ENCODE results near the gene NDUFC1.
"Not testable (repeated sequence)": the region's sequence is repeated elsewhere in the genome, so short reads cannot be mapped to it uniquely, and the experiment has no call there.

NDUFC1 gene

DNA sequence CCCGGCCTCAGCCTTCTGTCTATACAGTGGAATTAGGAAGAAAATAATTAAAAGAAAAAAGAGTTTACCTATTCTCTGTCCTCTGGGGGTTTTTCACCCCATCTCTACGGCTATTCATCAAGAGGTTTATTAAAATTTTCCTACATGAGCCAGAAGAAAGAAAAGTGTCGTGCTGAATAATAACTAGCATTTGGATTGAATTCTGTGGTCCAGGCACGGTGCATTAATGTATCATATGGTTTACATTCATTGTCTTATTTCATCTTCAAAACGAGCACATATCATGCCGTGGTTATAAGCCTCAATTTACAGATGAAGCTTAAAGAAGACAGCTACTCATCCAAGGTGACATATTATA is 6.4 kb downstream of the NDUFC1 start:
- no peak for DNase-seq

DNA sequence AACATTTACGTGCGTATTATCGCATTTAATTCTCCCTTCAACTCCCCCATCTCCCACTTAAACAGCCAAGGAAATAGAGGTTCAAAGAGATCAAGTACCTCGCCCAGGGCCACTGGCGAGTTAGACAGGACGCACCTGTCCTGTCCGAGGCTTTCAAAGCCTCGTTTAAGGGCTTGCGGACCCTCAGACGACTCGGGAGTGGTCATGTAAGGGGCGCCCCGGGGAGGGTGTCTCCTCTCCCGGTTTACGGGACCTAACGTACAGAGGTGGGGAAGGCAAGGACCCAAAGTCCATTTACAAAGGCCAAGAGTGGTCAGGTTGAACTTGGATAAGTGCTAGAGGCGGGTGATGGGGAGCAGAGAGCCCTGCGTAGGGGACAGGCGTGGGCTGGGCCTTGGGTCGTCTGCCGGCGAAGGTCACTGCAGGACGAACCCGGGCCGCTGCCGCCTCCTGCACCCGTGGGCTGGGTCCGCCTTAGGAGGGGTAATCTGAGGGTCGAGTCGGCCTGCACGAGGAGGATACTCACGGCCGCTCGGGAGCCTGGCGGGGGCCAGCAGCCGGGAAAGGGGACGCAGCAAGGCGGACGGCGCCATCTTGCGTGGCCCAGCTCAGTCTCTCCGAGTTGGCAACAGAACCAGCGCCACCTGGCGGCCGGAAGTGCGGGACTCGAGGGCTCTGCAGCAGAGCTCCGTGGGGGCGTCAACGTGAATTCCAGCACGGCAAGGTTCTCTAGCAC is 6.9 kb downstream of the NDUFC1 start:
- DNase-seq, result peak; percentile 65 to 78

DNA sequence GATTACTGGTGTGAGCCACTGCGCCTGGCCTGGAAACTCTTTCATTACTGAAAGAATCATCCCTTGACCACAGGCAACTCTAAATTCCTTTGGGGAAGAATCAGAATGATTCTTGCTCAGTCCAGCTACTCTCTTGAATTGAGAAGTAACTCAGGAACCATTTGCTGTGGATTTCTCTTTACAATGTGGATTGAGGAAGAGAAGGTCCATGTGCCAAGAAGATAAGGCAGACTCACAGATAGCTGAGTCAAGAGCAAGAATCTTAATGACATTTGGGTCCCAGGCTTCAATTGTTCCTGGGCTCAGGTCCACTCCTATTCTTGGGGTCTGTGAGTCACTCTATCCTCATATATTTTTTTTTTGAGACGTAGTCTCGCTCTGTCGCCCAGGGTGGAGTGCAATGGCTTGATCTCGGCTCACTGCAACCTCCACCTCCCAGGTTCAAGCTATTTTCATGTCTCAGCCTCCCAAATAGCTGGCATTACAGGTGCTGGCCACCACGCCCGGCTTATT is 16.0 kb downstream of the NDUFC1 start:
- DNase-seq, result no peak

DNA sequence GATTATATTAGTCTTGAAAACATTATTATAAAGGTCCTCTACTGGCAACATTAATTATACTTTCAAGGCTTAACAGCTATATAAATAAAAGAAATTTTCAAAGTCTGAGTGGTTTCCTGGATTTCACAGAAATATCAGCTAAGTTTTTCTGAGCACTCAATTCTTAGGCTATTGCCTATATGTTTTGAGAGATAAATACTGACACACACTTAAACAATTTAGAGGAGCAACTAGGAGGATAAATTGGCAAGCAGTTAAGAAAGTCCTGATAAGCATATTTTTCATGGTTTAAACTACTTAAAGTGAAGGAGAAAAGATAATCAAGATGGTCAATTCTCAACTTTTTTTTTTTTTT is 19.6 kb downstream of the NDUFC1 start:
- no peak for DNase-seq

DNA sequence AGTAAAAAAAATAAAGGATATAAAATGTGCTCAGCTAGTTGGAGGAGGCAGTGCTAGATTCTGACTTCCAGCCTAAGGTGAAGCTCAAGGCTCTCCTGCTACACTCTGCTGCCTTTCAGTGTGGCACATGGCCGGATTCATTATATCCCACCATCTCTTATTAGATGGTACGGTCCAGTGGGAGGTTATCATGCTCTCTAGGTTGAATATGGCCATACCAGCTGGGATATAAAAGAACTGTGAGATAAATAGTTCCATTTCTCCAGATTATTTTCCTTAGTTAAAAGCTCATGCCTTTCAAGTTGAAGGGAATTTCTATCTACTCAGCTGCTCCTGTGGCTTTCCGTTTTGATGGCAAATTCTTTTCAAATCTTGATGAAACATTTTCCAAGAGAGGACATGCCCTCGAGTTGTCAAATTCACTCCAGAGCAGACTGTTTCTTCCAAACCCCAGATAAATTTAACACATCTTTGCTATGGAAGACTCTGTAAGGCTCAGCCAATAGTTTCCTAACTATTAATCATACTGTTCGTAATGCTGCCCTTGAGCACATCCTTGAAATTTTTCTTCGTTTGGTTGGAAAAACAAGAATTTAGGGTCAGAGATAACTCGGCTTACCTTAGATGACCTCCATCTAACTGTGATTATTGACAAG is 20.1 kb downstream of the NDUFC1 start:
- no peak for DNase-seq

DNA sequence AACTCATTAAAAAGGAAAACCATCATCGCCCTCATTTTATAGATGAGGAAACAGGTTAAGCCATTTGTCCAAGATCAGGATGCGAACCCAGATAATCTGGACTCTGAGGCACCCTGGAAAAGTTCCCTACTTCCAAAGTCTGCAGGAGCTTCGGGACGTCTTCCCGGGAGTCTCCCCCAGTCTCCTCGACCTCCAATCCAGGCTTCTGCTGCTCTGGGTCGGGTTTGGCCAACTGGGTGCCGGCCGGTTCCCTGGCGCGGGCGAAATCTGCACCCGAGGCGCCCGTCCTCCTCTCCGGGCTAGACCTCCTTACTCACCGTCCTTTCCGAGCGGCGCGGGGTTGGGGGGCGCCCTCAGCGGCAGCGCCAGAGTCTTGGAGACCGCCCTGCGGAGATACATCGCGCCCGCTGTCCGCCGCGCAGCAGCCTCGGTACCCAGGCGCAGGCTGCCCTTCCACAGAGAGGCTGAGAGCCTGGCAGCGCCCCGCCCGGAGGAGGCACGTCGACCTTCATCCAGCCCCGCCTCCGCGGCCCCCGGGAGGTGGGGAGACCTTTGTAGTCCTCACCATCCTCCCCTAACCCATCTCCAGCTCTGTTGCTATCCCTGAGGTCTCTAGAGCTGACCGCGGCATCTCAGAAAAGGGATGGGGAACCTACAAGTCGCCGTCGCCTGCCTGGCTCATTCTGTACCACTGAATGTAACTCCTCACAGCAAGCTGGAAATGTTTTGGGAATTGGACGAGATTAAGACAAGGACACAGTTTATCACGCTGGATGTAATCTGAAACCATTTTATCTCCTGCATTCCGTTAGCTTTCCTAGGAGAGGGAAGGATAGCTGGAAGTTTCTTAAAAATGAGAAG is 22.3 kb downstream of the NDUFC1 start, which contains the start of gene MGARP:
Gene MGARP (minus strand): TSS at position 466 of the 861 bp plus-strand sequence. CDS start 67 bp downstream, at position 399.
- peak in 1 of 2 experiments; percentile 21 for DNase-seq

DNA sequence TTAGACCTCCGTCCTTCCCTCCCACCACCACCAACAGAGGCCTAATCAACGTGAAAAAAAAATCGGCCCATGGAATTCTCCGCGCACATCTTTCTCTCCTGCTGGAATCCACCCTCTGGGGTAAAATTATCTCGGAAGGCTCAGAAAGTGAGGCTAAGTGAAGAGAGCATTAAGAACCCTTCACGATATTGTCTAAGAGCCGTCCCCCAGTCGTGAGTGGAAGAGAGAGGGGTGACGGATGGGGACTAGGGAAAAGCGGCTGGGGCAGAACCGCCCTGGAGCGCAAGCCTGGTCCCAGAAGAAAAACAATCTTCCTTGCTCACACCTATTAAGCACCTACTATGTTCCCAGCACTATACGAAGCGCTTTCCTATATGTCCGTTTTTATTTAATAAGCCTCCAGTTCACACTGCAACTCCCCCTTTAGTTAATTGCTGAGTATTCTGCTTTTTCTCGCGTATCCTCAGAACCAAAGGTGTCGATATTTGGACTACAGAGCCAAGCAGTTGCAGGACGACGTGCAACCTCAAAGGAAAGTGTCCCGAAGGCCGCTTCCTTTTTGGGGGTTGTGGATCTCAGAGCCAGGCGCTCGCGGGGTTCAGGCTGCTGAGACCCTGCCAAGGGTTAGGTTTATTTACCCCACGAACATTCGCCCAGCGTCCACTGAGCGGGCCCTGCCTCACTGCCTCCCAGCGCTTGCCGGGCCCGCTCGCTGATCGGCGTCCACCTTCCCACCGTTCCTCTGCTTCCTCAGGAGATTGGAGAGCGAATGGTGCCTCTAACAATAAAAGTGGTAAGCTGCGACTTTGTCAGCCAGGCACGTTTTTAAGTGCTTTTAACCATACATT is 23.1 kb downstream of the NDUFC1 start:
- no peak for DNase-seq

DNA sequence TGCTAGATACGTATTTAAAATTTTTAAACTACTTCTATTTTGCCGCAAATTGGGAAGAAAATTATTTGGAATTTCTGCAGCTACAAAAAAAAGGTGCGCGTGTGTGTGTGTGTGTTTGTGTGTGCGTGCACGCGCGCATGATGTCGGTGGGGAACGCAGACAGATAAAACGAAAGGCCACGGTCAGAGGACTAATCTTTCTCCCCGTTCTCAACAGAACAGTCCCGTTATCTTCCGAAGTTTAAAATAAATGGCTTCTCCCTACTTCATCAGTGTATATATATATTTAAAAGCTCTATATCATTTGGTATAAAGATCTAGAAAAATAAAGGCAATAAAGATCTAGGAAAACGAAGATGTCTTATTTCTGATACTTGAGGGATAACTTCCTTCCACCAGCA is 23.8 kb downstream of the NDUFC1 start:
- DNase-seq, result no peak

DNA sequence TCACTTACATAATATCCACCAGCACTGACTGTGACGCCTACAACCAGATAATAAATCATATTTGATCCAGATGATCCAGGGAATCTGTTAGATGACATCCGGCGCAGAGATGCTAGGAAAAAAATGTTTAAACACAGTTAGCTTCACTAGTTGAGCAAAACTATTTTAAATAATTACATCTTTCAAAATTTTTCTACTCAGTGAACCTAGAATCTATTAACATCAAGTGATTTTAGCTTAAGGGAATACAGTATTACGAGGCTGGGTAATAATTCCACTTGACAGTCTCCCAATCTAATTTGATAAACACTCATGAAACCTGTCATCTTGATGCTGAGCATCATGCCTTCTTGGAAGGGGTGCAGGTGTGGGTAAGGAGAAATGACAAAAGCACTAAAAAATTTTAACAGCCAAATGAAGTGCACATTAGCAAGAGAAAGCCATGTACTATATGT is 27.0 kb downstream of the NDUFC1 start:
- DNase-seq, result no peak

DNA sequence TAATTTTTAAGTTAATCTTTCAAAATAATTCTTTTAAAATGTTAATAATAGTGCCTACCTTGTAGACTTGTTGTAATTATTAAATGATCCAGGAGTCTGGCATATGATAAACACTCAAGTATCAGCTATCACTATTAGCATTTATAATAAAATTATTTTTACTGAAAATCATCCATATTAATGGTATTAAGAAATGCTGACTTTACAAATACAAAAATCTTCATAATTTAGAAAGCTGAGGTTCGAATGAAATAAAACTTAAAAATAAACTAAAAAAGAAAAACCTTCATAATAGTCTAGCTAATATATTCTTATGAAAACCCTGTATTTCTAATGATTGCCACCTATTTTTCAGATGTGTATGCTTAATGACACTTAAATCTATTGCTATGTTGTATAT is 27.5 kb downstream of the NDUFC1 start:
- DNase-seq, result no peak

DNA sequence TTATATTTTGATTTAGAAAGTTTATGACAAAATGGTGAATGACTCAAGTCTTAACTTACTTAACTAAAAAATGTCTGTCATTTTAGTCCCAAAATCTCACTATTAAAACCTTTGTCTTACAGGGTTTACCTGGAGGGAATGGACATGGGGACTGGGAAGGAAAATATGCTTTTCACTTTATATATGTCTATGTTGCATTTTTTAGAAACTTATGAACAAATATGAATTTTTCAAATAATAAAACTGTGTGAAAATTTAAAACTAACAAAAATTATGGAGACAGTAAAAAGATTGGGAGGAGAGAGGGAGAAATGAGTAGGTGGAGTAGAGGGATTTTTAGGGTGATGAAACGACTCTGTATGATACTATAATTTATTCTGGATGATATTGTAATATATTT is 28.4 kb downstream of the NDUFC1 start:
- no peak for DNase-seq

DNA sequence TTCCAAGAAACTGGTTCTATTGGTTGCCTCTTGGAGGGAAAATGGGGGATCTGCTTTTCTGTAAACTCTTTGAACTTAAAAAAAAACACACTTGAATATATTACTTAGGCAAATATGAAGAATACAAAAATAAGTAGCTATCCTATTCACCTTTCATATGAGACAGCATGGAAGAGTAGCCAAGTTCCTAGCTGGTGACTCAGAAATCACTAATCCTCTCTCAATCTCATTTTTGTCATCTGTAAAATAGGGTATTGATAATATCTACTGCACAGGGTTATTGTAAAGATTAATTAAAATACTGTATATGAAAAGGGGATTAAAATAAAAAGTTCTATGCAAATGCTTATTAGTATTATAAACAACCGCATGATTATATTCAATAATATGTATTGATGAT is 35.0 kb downstream of the NDUFC1 start:
- DNase-seq, result no peak

DNA sequence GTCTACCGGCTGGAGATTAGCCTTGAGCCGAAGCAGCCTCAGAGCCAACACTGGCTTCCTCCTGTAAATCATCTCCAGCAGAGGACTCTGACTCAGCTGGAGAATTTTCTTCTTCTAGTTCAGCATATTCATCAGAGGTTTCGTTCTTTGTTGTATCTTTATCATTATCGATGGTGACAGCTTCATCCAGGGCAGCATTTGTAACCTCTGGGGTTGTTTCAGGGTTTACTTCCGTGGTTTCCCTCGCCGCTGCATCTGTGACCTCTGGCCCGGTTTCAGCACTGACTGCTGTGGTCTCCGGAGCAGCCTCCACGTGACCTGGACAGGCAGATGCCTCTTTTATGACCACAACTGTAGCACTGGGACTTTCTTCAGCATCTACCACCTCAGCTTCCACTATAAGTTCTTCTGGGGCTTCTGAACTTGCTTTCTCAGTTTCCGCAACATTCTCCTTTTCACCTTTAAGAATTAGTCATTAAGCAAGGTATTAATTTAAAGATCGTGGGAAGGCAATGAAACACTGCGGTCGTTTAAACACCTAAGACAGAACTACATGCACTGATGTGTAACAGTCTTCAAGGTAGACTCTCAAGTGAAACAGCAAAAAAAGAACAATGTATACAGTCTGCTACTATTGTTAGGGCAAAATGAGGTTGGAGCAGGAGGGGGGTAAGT is 35.6 kb downstream of the NDUFC1 start:
- DNase-seq, result peak in 1 of 2 experiments; percentile 5

DNA sequence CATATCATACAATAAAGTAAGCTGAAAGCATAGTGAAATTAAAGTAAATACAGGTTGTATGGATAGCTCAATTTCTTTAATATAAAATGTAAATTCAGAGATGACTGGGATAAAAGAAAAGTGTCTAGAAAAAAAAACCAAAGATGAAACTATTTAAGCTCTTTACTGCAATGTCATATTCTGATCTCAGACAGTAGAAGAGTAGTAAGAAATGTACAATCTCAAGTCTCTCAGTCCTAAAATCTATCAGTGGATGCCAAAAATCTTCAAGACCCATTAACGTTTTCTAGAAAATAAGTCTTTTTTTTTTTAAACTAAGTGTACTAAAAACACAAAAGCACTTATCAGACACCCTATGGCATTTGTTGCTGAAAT is 36.1 kb downstream of the NDUFC1 start:
- DNase-seq, result no peak

DNA sequence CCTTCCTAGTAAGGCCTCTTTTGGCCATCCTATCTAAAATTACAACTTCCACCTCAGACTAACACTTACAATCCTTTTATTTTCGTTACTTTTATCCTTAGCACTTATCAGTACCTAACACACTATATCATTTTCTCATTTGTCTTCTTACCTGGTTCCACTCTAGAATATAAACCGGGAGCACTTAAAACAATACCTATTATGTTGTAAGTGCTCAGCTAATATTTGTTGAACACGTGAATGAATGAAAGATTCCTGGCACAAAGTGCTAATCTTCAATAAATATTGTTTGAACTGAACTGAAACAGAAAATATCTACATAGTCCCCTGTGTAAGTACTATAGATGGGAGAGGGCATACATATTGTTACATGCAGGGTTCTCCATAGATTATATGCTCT is 36.6 kb downstream of the NDUFC1 start:
- DNase-seq, result no peak

DNA sequence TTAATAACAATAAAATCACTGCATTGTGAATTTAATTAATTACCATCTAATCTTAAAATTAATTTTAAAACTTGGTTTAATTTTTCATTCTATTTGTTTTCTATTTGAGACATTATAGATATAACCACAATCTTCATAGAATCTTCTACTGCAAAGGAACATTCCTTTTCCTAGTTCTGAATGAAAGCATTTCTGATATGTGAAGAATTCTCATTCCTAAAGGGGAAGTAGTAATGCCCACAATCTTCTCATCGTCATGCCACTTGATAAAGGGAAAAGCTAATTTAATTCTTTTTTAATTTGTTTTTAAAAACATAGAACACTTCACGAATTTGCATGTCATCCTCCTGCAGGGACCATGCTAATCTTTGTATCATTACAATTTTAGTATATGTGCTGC is 45.9 kb downstream of the NDUFC1 start:
- no peak for DNase-seq

DNA sequence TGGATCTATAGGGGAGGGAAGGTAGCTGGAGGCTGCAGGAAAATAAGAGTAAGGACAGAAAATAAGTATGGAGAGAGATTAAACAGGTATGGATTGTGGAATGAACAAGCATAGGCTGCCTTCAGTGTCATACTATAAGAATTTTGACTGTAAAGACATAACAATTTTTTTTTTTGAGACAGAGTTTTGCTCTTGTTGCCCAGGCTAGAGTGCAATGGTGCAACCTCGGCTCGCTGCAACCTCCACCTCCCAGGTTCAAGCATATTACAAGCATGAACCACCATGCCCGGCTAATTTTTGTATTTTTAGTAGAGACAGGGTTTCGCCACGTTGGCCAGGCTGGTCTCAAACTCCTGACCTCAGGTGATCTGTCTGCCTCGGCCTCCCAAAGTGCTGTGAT is 46.7 kb downstream of the NDUFC1 start:
- DNase-seq, result not testable (repeated sequence)

DNA sequence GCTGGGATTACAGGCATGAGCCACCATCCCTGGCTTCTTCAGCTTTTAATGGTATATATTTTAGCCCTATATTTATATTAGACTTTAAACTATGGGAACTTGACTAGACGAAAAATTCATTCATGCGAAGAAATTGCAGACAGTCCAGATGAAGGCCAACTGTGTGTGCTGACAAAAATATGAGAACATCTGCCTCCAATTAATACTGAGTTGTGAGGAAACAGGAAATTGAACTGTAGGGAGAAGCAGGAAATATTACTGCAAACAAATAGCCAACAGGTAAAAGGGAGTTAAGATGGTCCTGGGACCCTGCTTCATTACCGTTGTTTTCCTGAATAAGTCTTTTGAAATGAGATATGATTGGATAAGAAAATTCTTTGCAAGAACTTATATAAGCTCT is 48.6 kb downstream of the NDUFC1 start:
- no peak for DNase-seq

DNA sequence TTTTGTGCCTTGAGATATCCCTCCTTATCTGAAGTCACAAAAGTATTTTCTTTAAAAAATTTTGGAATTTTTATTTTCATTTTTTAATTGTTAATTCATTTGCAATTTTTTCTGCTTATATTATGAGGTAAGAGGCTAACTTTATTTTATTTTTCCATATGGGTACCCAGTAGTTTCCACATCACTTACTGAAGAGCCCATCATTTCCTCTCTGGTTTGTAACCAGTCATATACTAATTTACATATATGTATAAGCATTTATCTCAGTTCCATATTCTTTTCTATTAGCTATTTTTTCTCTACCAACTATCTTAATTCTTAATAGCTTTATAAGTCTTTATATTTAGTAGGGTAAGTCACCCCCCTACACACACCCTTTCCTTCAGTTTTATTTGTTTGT is 49.2 kb downstream of the NDUFC1 start:
- DNase-seq, result no peak

DNA sequence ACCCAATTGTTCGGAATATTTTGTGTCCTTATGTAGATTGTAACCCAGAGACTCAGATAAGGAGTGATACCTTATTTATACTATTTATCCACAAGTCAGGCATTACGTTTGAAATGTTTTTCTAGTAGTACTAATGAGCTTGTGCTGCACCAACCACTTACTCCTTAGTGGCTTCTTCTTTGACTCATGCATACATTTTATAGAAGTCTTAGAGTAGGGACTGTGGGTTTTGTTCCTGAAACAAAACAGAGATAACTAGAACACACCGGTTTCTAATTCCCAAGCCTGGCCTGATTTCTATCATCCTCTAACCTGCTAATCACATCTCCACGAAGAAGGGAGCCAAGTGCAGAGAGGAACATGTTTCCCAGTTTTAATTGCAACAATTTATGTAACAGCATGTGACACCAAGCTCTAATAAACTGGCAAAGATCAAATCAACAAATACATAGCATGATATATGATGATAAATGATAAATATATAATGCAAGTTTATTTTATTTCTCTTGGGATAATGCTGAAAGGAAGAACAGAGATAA is 54.5 kb downstream of the NDUFC1 start:
- DNase-seq, result no peak

DNA sequence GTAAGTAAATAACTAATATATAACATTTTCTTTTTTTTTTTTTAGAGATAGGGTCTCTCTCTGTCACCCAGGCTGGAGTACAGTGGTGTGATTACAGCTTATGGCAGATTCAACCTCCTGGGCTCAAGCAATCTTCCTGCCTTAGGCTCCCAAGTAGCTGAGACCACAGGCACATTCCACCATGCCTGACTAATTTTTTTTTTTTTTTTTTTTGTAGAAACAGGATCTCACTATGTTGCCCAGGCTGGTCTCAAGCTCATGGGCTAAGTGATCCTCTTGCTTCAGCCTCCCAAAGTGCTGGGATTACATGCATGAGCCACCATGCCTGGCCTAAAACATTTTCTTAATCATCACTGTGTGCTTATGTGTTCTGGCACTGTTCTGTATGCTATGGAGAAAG is 55.0 kb downstream of the NDUFC1 start:
- no peak for DNase-seq

DNA sequence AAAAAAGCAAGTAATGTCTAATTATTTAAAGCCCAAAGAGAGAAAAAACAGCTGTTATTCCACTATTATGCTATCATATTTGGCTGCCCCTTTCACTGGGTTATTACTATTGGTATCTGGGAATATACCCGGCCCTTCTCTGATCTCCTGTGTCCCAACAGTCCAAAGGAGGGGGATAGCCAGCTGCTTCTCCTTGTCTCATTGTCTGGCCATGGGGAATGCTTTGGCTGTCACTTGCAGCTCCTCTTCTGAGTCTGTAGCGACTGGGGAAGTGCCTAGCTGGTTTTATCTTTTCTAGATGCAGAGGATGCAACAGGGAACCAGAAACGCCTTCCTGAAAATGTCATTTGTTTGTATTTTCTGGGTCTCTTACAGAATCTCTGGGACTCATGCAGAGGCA is 56.1 kb downstream of the NDUFC1 start:
- no peak for DNase-seq
